ENCODE measurements around the gene RNF149.
"Not testable (repeated sequence)": the region's sequence is repeated elsewhere in the genome, so short reads cannot be mapped to it uniquely, and the experiment has no call there.

RNF149 gene

DNA sequence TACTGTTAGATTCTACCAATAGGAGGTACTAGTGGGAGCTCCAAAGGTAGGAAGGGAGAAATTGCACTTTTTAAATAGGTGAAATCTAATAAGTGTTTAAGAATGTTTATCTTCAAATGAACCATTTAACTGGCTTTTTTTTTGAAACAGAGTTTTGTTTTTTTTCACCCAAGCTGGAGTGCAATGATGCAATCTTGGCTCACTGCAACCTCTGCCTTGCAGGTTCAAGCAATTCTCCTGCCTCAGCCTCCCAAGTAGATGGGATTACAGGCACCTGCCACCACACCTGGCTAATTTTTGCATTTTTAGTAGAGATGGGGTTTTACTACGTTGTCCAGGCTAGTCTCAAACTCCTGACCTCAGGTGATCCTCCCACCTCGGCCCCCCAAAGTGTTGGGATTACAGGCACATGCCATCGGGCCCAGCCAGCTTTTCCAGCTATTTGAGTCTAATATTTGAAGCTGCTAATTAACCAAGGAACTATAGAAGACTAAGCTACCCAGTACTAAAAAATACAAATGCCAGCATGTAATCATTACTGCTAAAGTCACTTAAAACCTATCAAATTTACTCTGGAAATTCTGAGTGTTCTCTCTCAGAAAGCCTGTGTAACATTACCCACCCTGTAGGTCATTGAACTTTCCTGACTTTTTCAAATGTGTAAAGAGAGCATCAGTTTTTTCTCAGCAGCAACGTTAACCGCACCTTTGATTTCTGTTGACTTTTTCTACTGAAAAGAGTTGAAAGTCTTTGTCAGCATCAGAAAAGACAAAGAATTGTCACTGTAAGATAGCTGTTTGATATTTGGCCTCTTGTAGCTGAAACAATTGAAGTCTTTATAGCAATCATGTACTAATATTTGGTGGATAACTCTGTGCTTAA is 24.6 kb upstream of the RNF149 start:
- no peak for FAIRE-seq
- no peak for DNase-seq (ENCODE audit: insufficient read length, low spot score)

DNA sequence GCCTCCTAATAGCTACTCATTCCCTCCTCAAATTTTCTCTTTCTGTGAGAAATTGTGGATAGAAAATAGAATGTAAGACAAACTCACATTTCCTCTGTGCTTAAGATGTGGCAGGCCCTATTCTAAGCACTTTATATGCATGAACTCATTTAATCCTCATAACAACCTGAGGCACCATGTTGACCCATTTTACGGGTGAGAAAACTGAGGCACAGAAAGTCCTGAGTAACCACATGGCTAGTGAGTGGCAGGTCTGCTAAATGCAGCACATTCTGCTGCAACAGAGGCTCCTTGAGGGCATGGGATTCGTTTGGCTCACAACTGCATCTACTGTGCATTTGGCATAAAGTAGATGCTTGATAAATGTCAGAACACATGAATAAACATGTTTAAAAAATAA is 22.7 kb upstream of the RNF149 start:
- no peak for DNase-seq (ENCODE audit: insufficient read length, low spot score)

DNA sequence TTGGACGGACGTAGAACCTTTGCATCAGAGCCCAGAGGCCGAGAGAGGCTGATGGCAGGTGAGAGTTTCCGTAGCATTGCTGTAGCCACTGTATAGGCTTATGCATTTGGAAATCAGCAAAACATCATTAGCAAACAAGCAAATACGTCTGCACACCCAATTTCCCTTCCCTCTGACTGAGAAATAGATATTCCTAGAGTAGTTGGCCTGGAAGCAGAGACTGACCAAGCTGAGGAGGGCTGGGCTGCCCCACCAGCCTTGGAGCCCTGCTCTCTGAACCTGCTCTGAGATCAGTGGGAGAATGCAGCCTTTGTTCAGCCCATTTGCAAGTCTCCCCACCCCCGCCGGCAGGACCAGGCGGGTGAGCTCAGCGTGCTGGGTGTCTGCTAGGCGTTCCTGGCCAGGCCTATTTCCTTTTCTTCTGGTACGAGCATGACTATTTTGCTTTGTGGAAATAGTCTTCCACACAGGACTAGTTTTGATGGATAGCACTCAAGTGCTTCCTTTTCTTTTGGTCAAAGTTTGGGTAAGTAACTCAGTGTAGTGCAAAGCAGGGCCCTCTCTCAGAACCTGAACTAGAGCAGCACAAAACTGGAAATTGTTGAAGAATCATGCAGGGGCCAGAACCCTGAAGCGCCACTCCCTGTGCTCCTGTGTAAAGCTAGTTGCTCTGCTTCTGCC is 21.9 kb upstream of the RNF149 start:
- no peak for DNase-seq (ENCODE audit: insufficient read length, low spot score)

More for the DNA sequence above, 22.7 kb upstream of the RNF149 start:
- no peak for FAIRE-seq

DNA sequence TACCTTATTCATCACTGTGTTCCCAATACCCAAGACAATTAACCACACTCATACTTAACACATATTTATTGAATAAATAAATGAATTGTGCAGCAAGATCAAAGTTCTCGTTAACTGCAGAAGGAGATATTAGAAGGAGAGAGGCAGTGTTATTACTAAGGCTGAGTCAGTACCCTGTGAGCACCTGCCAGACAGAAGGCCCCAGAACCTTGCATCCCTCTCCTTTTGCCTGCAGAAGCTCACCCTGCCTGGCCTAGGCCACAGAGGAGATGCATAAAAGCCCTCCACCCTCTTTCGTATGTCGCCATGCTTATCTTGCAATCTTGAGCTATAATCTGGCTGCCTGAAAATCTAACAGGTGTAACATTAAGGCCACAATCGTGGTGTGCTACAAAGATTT is 20.5 kb upstream of the RNF149 start:
- DNase-seq (ENCODE audit: insufficient read length, low spot score) (no peak), FAIRE-seq (no peak)

More for the DNA sequence above, 21.9 kb upstream of the RNF149 start:
- FAIRE-seq = no peak

DNA sequence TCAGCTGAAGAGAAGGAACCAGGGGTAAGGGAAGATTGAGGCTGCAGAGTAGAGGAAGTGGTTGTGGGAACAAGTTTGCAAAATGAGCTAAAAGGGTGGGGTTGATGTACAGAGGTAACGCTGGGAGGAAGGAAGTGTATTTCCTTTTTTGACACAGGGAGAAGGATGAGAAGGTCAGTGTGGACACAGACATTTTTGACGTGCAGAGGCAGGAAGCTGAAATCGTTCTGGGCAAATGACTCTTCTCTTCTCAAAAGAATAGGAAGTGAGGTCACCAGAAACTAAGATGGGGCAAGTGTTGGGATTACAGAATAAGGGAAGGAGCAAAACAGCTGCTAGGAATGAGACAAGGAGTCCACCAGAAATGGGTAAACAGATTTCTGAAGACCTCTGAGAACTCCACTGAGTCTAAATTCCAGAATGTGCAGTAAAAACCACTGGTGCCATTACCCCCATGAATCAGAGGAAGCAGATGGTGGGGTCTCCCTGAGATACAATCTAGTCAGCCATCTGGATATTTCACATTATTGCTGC is 20.0 kb upstream of the RNF149 start:
- peak; percentile 26 for FAIRE-seq
- DNase-seq (ENCODE audit: insufficient read length, low spot score) = no peak

DNA sequence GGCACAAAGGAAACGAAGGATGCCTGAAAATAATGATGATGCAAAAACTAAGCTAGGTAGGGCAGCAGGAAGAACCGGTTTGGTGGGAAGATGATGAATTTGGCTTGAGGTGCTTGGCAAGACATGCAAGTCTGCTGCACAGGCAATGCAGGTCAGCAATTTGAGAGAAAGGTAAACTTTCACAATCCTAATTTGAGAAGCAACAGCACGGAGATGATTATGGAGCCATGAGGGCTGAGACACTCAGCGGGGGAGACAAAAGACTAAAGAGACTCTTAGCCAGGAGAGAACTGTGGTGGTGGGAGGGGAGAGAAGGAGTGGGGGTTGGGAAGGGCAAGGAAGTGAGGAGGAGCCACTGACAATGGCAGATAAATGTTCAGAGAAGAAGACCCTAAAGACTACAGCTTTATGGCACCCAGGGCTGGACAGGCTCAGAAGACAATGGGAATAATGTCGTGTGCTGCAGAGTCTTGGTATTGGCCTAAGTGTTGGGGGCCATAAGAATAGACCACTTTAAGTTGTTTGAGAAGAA is 19.4 kb upstream of the RNF149 start:
- peak; percentile 31 for FAIRE-seq
- no peak for DNase-seq (ENCODE audit: insufficient read length, low spot score)

DNA sequence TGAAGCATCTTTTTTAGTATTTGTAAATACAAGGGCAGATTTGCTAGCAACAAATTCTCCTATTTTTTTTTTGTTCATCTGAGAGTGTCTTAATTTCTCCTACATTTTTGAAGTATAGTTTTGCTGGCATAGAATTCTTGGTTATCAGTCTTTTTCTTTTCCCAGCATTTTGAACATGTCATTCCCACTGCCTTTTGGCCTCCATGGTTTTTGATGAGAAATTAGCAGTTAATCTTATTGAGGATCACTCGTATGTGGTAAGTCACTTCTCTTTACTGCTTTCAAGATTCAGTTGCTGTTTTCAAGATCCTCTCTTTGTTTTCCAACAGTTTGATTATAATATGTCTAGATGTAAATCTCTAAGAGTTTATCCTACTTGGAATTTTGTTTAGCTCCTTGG is 16.9 kb upstream of the RNF149 start:
- no peak for FAIRE-seq

DNA sequence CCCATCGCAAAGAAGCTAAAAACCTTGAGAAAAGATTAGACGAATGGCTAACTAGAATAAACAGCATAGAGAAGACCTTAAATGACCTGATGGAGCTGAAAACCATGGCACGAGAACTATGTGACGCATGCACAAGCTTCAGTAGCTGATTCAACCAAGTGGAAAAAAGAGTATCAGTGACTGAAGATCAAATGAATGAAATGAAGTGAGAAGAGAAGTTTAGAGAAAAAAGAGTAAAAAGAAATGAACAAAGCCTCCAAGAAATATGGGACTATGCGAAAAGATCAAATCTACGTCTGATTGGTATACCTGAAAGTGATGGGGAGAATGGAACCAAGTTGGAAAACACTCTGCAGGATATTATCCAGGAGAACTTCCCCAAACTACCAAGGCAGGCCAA is 8.1 kb upstream of the RNF149 start:
- not testable (repeated sequence) for DNase-seq (ENCODE audit: insufficient read length, low spot score); FAIRE-seq

More for the DNA sequence above, 16.9 kb upstream of the RNF149 start:
- DNase-seq (ENCODE audit: insufficient read length, low spot score) = no peak

DNA sequence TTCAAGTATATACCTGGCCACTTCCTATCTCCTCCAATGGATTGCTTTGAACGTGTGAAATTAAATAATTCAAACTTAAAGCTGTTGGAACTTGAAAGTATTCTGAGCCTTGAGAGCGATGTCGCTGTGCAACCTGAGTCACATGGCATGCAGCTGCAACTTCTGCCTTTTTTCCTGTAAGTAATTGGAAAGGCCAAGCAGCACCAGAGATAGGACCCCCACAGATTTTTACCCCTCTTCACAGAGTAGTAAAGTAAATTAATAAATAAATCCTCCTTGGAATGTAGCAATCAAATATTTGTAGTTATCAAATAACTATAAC is 3.2 kb upstream of the RNF149 start:
- DNase-seq (ENCODE audit: insufficient read length, low spot score) (no peak), FAIRE-seq (no peak)

DNA sequence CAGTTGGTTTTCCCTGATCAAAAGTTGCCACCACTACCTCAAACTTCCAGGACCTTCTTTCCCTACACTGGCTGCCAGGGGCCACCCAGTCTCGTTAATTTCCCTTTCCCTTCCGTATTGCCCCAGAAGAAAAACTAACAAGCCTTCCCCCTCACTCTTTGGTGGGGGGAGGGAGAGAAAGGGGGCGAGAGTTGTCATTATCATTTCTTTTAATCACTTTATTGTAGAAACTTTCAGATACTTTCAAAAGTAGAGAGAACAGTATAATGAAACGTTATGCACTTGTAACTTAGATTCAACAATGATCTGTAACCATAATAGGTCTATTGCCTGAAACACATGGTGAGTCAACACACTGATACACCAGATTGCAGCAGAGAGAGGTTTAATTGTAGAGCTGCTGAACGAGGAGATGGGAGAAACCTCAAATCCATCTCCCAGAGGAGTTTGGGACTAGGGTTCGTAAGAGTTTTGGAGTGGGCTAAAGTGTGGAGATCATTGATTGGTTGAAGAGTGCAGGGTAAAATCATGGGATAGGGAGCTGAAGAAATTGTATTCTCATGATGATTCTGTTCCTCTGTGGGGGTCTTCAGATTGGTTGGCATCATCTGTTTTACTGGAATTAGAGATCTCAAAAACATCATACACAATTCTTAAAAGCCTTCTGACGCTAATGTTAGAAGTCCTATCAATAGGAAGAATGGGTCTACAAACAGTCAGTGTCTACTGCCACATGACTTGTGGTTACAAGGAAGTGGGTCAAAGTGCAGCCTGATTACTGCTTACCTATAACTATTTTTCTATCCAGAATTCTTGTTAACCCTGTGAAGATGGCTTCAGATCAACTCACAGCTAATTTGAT is 2.6 kb upstream of the RNF149 start:
- DNase-seq (ENCODE audit: insufficient read length, low spot score) (no peak), FAIRE-seq (no peak)

DNA sequence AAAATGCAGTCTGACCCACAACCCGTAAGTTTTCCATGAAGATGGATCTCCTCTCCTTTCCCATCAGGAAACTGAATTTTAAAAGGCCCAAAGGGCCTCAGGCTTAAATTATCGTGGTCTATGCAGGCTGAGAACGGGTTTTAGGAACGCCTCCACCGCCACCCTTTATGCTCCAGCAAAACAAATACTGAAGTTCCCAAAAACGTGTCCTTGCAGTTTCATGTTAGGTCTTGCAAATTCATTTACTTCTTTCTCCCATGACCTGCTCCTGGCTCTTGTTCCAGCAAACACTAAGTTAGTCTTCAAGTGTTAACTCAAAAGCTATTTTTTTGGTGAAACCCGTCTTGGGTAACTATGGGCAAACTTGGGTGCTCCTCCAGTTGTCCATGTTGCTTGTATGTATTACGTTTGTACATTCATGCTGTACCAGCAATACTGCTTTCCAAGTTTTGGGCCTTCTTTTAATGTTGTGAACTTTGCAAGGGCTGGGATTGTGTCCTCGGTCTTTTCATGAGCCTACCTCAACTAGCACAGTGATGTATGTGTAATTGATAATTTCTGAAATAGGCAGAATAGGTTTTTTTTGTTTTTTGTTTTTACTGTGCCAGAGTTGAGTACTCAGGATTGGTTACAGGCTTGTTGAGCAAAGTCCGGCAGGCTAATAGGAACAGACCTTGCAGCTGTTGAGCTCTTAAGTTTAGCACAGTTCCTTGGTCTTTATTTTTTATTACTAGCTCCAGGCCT is 1.8 kb upstream of the RNF149 start:
- no peak for FAIRE-seq
- no peak for DNase-seq (ENCODE audit: insufficient read length, low spot score)

DNA sequence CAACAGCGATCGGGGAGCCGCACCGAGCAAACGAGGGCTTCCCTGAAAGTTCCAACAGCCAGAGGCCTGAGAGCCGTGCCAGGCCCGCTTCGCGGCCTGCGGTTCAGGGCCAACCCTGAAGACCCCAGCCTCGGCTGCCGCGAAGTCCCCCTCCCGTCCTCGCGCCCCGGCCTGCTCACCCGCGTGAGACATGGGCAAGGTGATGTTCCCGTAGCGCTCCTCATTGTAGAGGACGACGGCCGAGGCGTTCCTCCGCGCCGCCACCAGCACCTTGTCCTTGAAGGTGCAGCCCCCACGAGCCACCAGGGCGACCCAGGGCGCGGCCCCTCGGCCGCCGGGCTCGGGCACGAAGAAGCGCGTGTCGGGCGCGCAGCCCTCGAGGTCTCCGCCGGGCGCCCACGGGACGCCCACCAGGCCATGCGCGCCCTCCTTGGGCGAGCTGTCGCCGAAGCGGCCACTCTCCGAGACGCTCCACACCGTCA is 510 bp downstream of the RNF149 start:
- FAIRE-seq (no peak), DNase-seq (ENCODE audit: insufficient read length, low spot score) (no peak)

DNA sequence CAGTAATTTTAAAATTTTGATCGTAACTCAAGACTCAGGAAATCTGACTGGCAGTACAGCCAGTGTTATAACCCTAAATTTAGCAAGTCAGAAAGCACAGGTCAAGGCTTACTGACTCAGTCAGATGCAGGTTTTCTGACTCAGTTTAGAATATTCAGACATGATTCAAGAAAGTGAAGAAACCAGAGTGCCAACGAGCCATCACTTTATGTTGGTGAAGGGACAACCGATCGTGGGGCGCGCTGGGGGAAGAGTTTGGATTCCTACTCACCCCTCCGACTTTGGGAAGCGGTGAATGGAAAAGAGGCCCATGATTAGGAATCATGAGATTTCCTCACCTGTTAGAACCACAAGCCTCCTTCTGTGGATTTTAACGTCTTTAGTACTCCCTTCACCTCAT is 998 bp downstream of the RNF149 start:
- DNase-seq (ENCODE audit: insufficient read length, low spot score) = no peak
- FAIRE-seq = no peak

DNA sequence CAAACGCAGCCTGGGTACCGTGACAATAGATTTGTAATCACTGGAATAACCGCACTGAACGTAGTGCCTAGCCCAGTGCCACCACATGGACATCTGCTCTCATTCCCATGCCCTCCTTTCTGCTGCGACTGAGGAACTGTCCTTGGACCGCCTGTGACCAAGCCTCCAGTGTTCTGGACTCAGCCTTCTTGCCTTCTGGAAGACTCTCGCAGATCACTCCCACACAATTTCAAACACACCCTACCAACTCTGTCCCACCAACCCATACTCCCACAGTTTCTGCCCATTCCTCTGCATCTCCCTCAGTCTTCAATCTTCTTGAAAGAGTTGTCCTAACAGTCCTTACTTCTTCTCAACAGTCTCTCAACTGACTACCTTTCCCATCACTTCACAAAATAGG is 2.1 kb downstream of the RNF149 start:
- FAIRE-seq (no peak), DNase-seq (ENCODE audit: insufficient read length, low spot score) (no peak)

DNA sequence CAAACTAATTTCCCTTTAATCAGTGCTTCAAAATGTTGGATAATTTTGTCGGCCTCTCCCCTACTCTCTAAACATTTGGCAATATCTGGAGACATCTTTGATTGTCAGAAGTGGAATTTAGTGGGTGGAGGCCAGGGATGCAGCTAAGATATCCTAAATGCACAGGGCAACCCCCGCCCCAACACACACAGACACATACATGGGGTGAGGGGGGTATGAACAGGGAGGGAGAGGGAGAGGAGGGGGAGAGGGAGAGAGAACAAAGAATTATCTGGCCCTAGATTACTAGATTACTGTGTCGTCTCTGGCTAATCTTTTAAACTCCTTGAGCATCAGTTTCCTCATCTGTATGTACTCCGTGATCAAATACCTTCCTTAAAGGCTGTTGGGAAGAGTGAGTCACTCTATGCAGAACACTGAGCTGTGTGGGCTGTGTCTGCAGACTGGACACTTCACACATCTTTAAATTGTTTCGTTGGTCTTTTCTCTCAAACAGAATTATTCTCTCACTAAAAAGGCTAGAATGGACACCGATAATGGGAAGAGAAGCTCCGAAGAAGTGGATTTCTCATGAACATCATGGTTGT is 2.9 kb downstream of the RNF149 start:
- FAIRE-seq (no peak), DNase-seq (ENCODE audit: insufficient read length, low spot score) (no peak)

DNA sequence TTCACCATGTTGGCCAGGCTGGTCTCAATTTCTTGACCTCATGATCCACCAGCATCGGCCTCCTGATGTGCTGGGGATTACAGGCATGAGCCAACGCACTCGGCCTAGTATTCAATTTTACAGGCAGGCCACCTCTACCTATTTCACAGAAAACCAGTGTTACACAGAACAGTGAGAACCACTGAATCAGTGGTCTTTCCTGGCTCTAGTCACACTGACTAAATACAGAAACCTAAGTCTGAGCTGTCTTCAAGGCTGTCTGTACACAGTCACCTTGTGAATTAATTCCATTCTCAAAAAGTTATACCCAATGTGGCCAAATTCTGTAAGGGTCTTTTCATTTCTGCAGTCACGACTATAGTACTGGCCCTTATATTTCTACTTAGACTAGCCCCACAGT is 3.5 kb downstream of the RNF149 start:
- FAIRE-seq (no peak), DNase-seq (ENCODE audit: insufficient read length, low spot score) (no peak)

DNA sequence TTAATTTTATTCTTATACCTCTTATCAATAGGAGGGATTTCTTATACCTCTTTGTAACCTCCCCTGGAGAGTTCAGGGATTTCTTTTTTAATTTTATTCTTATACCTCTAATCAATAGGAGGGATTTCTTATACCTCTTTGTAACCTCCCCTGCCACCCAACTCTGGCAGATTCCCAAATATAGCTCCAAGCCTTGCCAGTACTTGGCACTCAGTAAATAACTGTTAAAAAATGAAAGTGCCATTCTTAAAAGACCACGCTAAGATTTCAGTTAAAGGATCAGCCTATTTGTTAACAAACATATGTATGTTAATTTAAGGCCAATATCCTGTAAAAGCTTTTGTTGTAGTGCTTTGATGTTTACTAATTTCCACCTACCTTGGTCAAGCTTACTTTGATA is 4.8 kb downstream of the RNF149 start:
- FAIRE-seq = no peak
- no peak for DNase-seq (ENCODE audit: insufficient read length, low spot score)

DNA sequence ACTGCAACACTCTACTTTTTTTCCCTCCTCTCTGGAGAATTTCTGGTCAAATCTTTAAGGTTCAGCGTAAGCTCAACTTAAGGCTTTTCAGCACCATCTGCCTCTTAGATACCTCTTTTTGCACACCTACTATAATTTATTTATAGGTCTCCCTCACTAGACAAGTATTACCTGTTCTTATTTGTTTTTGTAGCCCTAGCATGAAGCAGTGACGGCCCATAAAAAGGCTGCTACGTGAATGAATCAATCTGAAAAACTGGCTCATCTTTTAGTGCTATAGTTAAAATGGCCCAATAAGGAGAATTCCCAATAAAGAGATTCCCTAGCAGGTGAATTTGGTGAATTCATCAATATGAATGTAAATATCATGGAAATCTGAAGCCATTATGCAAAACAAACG is 6.5 kb downstream of the RNF149 start:
- DNase-seq (ENCODE audit: insufficient read length, low spot score) = no peak
- FAIRE-seq = no peak

DNA sequence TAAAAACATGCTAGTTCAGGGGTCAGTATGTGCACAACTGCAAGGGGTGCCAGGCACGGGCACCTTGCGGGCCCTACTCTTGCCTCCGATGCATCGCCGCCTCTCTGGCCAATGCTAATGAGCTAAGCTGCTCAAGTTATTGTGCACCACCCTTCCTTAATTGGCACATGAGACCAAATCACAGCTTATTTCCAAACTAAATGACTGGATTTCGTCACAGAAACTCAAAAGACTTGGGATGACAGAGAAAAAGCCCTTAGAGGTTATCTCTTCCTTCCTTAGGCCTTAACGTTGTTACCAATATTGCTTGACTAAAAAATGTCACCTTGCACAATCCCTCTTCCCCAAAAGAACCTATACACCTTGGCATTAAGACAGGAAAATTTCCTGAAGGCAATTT is 7.7 kb downstream of the RNF149 start:
- no peak for DNase-seq (ENCODE audit: insufficient read length, low spot score)
- FAIRE-seq = no peak

DNA sequence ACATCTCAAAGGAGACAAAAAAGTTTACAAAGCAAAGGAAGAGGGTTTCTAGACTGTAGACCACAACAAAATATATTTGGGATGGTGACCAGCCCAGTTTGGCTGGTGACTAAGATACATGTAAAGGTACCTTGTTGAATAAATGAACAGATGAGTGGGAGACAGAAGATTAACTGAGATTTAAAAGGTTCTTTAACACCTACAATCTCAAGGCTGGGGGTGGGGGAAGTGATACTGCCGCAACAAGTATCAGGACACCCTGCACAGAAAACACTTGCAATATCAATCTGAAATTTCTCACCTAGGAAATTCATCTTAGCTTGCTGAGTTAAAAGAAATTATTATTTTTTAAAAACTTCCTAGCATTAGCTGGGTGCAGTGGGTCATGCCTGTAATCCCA is 8.3 kb downstream of the RNF149 start:
- DNase-seq (ENCODE audit: insufficient read length, low spot score) (no peak), FAIRE-seq (no peak)

Measured in GM19239 (cell line).